Prostate gland (tissue), 2 donors: Measurements from ENCODE around the gene ADARB2.

Source experiments
- CTCF ChIP-seq, 4 experiments: fragments of 200-600 bp in 2 of 4; fragments of 450-650 bp in 2 of 4; sonication (generic) in 2 of 4; IDR thresholded peaks; 1 replicate in 3 of 4; 2 replicates in 1 of 4; pipeline ENCODE4 v1.5.1; 2016 to 2019; ENCODE audit warnings: antibody characterized with exemption in 4 of 4, mild to moderate bottlenecking in 2 of 4, moderate library complexity in 2 of 4
- POLR2A ChIP-seq: fragments of 450-650 bp; IDR thresholded peaks from one replicate; pipeline ENCODE4 v1.6.1; 2016; ENCODE audit warnings: antibody characterized with exemption, mild to moderate bottlenecking

GRCh38 chr10:1626410-1626809, 110.9 kb downstream of the ADARB2 start:
- no peak for TF ChIP-seq CTCF (IDR thresholded peaks at IDR 0.05)
- TF ChIP-seq POLR2A = no peak
